Ascending aorta (tissue), 2 donors: ENCODE results near the gene FAM83C. TPM values are rescaled to one million over a fixed set of nuclear protein-coding genes. Genes with fewer than 3 reads are reported as not detected.

Experiments used
- DNase-seq, 2 donors: peaks; one replicate each; pipeline ENCODE4 v3.0.0-alpha.2; 2019; ENCODE audit warnings: low spot score in 2 of 2
- H3K27ac ChIP-seq, 2 donors: fragments of 200-600 bp; sonication (generic); one replicate each; pipeline ENCODE4 v1.5.1; 2016 to 2017; ENCODE audit warnings: mild to moderate bottlenecking in 1 of 2
- H3K27me3 ChIP-seq: fragments of 200-600 bp; sonication (generic); one replicate; pipeline ENCODE4 v1.5.1; 2017
- H3K36me3 ChIP-seq, 2 donors: fragments of 200-600 bp; sonication (generic); one replicate each; pipeline ENCODE4 v1.5.1; 2016
- H3K4me1 ChIP-seq, 2 donors: fragments of 200-600 bp; sonication (generic); one replicate each; pipeline ENCODE4 v1.5.1; 2016 to 2017; ENCODE audit warnings: mild to moderate bottlenecking in 1 of 2
- H3K4me3 ChIP-seq, 2 donors: fragments of 200-600 bp; sonication (generic); one replicate each; pipeline ENCODE4 v1.5.1; 2016 to 2017; ENCODE audit warnings: mild to moderate bottlenecking in 1 of 2
- H3K9me3 ChIP-seq, 2 donors: fragments of 200-600 bp; sonication (generic); one replicate each; pipeline ENCODE4 v1.5.1; 2016
- intact Hi-C: fragments of 100-400 bp; cut with DNase I; formaldehyde crosslinking; loops from one replicate; pipeline ENCODE4 v1.15.1; 2023
- total RNA-seq: library from RNA; depleted of rRNA; stranded (reverse); fragments of >200 nt; gene quantifications from one replicate; pipeline ENCODE4 v1.1.0, GENCODE V29; 2016
- TF ChIP-seq, protein P1 (sequence below), 3 experiments: fragments of 200-600 bp in 2 of 3; fragments of 450-650 bp in 1 of 3; sonication (generic) in 2 of 3; IDR thresholded peaks; one replicate each; pipeline ENCODE4 v1.5.1; 2016 to 2019; ENCODE audit warnings: antibody characterized with exemption in 3 of 3, mild to moderate bottlenecking in 1 of 3, moderate library complexity in 1 of 3

The FAM83C gene
- total RNA-seq, 1 donor from 2014 or later, result not detected

GRCh38 chr20:35303735-35304491 is 11.7 kb upstream of the FAM83C start:
- Histone ChIP-seq H3K4me1 (peaks cover 19 to 29% of the 10 kb centered on the region in 2 donors), H3K27me3 (no peaks in the 10 kb centered on the region), H3K9me3 (no peaks in the 10 kb centered on the region), H3K36me3 (peaks cover 0 to 4% of the 10 kb centered on the region in 2 donors), H3K4me3 (no peak overlapping the region), H3K27ac (no peak overlapping the region)
- intact Hi-C loops, result loop anchor here (1.0 to 2.0 kb wide), 3 partner anchors 93 to 143 kb away; partner anchors contain the start of gene GDF5
- TF ChIP-seq, protein P1, sequence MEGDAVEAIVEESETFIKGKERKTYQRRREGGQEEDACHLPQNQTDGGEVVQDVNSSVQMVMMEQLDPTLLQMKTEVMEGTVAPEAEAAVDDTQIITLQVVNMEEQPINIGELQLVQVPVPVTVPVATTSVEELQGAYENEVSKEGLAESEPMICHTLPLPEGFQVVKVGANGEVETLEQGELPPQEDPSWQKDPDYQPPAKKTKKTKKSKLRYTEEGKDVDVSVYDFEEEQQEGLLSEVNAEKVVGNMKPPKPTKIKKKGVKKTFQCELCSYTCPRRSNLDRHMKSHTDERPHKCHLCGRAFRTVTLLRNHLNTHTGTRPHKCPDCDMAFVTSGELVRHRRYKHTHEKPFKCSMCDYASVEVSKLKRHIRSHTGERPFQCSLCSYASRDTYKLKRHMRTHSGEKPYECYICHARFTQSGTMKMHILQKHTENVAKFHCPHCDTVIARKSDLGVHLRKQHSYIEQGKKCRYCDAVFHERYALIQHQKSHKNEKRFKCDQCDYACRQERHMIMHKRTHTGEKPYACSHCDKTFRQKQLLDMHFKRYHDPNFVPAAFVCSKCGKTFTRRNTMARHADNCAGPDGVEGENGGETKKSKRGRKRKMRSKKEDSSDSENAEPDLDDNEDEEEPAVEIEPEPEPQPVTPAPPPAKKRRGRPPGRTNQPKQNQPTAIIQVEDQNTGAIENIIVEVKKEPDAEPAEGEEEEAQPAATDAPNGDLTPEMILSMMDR (IDR thresholded peaks at IDR 0.05), result peak; percentile 77 to 95 (median 94)
- DNase-seq, result peak in 1 of 2 donors; percentile 89

DNA sequence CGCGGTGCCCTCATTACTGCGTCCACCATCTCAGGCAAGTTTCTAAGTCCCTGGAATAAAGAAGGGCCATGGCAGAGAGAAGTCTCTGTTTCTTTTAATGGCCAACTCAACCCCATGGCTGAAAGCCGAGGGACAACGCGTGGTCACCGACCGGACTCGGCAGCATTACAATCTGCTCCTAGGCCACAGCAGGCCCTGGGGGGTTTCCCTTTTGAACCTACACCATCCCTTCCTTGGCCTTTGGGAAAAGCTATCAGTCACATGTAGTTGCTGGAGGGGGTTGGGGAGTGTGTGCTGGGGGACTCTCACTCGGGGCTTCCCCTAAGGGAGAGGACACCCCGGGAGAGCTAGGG is 11.1 kb upstream of the FAM83C start:
- H3K27ac ChIP-seq, result no peak overlapping the region

GRCh38 chr20:35302421-35303335 is 10.5 kb upstream of the FAM83C start:
- H3K4me1 ChIP-seq, result peaks cover 8 to 16% of the 10 kb centered on the region in 2 donors

More for the DNA sequence above, 11.1 kb upstream of the FAM83C start:
- TF ChIP-seq, protein P1 (IDR thresholded peaks at IDR 0.05), result no peak
- intact Hi-C loops, result no loop called here
- Histone ChIP-seq H3K27me3 (no peaks in the 10 kb centered on the region), H3K4me1 (peaks cover 14 to 23% of the 10 kb centered on the region in 2 donors), H3K36me3 (peaks cover 0 to 4% of the 10 kb centered on the region in 2 donors), H3K4me3 (no peak overlapping the region), H3K9me3 (no peaks in the 10 kb centered on the region)
- no peak for DNase-seq

DNA sequence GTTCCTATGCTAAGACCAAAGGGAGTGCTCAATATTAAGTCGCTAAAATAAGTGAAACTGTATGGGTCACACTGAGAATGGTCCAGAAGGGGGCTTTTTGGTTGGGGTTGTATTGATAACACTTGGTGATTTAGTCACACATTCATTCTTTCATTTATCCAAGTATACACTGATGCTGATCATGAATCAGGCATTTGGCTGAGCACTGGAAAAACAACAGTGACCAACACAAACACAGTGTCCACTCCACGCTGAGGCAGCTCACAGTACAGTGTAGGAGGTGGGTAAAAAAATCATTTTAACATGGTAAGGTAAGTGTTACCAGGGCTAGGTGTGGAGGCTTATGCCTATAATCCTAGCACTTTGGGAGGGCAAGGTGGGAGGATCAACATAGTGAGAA is 9.2 kb upstream of the FAM83C start:
- Histone ChIP-seq H3K27ac (no peak overlapping the region), H3K27me3 (no peaks in the 10 kb centered on the region), H3K4me1 (peaks cover 0 to 9% of the 10 kb centered on the region in 2 donors), H3K4me3 (no peak overlapping the region), H3K36me3 (peaks cover 0 to 4% of the 10 kb centered on the region in 2 donors), H3K9me3 (no peaks in the 10 kb centered on the region)
- intact Hi-C loops, result no loop called here
- TF ChIP-seq, protein P1 (IDR thresholded peaks at IDR 0.05), result no peak
- DNase-seq, result no peak

More at GRCh38 chr20:35302421-35303335, 10.5 kb upstream of the FAM83C start:
- DNase-seq, result no peak
- TF ChIP-seq, protein P1 (IDR thresholded peaks at IDR 0.05), result no peak
- H3K36me3 ChIP-seq, result peaks cover 0 to 4% of the 10 kb centered on the region in 2 donors
- H3K4me3 ChIP-seq, result no peak overlapping the region
- H3K27me3 ChIP-seq, result no peaks in the 10 kb centered on the region
- intact Hi-C loops, result no loop called here
- H3K9me3 ChIP-seq, result no peaks in the 10 kb centered on the region
- H3K27ac ChIP-seq, result no peak overlapping the region

- peaks cover 0 to 3% of the 10 kb centered on the region in 2 donors for H3K4me1 ChIP-seq
- no peaks in the 10 kb centered on the region for H3K27me3 ChIP-seq
- H3K36me3 ChIP-seq, result no peaks in the 10 kb centered on the region
- TF ChIP-seq, protein P1 (IDR thresholded peaks at IDR 0.05), result no peak
- H3K4me3 ChIP-seq, result no peak overlapping the region
- no peak for DNase-seq
- H3K9me3 ChIP-seq, result no peaks in the 10 kb centered on the region
- H3K27ac ChIP-seq, result no peak overlapping the region
- intact Hi-C loops, result no loop called here
Observed at GRCh38 chr20:35300469-35301262, 8.4 kb upstream of the FAM83C start.
